ENCODE results near the gene HOXB4.

DNA sequence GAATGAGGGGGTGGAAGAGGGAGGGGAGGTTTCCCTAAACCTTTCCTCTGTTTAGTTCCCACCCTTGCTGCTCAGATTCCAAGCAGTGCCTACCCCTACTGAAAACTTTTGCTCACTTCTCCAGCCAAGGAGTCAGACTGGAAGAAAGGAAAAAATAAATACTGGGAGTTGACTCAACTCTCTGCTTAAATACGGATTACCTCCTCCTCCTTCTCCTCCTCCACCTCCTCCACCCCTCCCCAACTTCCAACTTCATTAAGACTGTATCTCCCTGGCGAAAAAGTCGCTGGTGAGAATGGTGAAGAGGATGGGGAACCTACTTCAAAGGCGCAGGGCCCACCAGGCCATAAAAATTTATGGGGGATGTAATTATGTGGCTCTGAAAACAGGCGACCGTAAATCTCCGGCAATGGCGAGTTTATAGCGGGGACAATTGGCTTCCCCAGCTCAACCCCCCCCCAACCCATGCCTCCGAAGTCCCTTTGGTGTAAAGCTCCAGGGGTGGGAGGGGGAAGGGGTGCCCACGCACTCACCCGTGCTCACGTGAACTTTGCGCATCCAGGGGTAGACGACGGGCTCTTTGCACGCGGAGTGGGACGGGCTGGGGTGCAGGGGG is 712 bp downstream of the HOXB4 start:
- TF ChIP-seq, protein P1, sequence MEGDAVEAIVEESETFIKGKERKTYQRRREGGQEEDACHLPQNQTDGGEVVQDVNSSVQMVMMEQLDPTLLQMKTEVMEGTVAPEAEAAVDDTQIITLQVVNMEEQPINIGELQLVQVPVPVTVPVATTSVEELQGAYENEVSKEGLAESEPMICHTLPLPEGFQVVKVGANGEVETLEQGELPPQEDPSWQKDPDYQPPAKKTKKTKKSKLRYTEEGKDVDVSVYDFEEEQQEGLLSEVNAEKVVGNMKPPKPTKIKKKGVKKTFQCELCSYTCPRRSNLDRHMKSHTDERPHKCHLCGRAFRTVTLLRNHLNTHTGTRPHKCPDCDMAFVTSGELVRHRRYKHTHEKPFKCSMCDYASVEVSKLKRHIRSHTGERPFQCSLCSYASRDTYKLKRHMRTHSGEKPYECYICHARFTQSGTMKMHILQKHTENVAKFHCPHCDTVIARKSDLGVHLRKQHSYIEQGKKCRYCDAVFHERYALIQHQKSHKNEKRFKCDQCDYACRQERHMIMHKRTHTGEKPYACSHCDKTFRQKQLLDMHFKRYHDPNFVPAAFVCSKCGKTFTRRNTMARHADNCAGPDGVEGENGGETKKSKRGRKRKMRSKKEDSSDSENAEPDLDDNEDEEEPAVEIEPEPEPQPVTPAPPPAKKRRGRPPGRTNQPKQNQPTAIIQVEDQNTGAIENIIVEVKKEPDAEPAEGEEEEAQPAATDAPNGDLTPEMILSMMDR (IDR thresholded peaks at IDR 0.05; ENCODE audit: low read depth, low read length, poor library complexity, severe bottlenecking): no peak
- TF ChIP-seq EZH2phosphoT487 (IDR thresholded peaks at IDR 0.05; ENCODE audit: borderline replicate concordance, low read length): no peak
